Measurements from ENCODE around the gene ZNF431.
"Not testable (repeated sequence)": the region's sequence is repeated elsewhere in the genome, so short reads cannot be mapped to it uniquely, and the experiment has no call there.

Gene ZNF431

GRCh38 chr19:21141787-21142464 is at the start of gene ZNF431:
Gene ZNF431, plus strand, starts transcription at chr19:21142040. Its CDS starts 144 bp downstream, at chr19:21142184.
- peak; percentile 90 for DNase-seq

GRCh38 chr19:21092109-21092508 is 49.7 kb upstream of the ZNF431 start:
- no peak for DNase-seq

- no peak for DNase-seq
Observed at GRCh38 chr19:21094347-21095025, 47.4 kb upstream of the ZNF431 start.

GRCh38 chr19:21098291-21098690 is 43.5 kb upstream of the ZNF431 start:
- no peak for DNase-seq

- no peak for DNase-seq
Observed at GRCh38 chr19:21101521-21102242, 40.2 kb upstream of the ZNF431 start.

- no peak for DNase-seq
Observed at GRCh38 chr19:21109116-21109515, 32.7 kb upstream of the ZNF431 start.

- DNase-seq: no peak
Observed at GRCh38 chr19:21110183-21110582, 31.7 kb upstream of the ZNF431 start.

GRCh38 chr19:21115430-21115829 is 26.4 kb upstream of the ZNF431 start:
- no peak for DNase-seq

- DNase-seq: no peak
Observed at GRCh38 chr19:21117041-21117907, 24.6 kb upstream of the ZNF431 start.

- DNase-seq: no peak
Observed at GRCh38 chr19:21126078-21126477, 15.8 kb upstream of the ZNF431 start.

- no peak for DNase-seq
Observed at GRCh38 chr19:21127001-21127400, 14.8 kb upstream of the ZNF431 start.

GRCh38 chr19:21127898-21128297 is 13.9 kb upstream of the ZNF431 start:
- no peak for DNase-seq

GRCh38 chr19:21128901-21129698 is 12.7 kb upstream of the ZNF431 start:
- no peak for DNase-seq

GRCh38 chr19:21130097-21130775 is 11.6 kb upstream of the ZNF431 start:
- DNase-seq: no peak

GRCh38 chr19:21133633-21134032 is 8.2 kb upstream of the ZNF431 start:
- no peak for DNase-seq

- no peak for DNase-seq
Observed at GRCh38 chr19:21134934-21135366, 6.9 kb upstream of the ZNF431 start.

- no peak for DNase-seq
Observed at GRCh38 chr19:21135433-21135832, 6.4 kb upstream of the ZNF431 start.

GRCh38 chr19:21138130-21138529 is 3.7 kb upstream of the ZNF431 start:
- DNase-seq: no peak

- not testable (repeated sequence) for DNase-seq
Observed at GRCh38 chr19:21141006-21141405, 834 bp upstream of the ZNF431 start.

GRCh38 chr19:21143428-21143827 is 1.6 kb downstream of the ZNF431 start:
- DNase-seq: no peak

- DNase-seq: no peak
Observed at GRCh38 chr19:21143854-21144253, 2.0 kb downstream of the ZNF431 start.

All from NCI-H2171 (cell line).